ENCODE data around the gene BAIAP2L1. TPM values are rescaled to one million over a fixed set of nuclear protein-coding genes. Genes with fewer than 3 reads are reported as not detected.

The BAIAP2L1 gene
- total RNA-seq, 3 donors from 2014 or later (not counting 1 experiment from before 2014, with no cell fraction given): not detected

DNA sequence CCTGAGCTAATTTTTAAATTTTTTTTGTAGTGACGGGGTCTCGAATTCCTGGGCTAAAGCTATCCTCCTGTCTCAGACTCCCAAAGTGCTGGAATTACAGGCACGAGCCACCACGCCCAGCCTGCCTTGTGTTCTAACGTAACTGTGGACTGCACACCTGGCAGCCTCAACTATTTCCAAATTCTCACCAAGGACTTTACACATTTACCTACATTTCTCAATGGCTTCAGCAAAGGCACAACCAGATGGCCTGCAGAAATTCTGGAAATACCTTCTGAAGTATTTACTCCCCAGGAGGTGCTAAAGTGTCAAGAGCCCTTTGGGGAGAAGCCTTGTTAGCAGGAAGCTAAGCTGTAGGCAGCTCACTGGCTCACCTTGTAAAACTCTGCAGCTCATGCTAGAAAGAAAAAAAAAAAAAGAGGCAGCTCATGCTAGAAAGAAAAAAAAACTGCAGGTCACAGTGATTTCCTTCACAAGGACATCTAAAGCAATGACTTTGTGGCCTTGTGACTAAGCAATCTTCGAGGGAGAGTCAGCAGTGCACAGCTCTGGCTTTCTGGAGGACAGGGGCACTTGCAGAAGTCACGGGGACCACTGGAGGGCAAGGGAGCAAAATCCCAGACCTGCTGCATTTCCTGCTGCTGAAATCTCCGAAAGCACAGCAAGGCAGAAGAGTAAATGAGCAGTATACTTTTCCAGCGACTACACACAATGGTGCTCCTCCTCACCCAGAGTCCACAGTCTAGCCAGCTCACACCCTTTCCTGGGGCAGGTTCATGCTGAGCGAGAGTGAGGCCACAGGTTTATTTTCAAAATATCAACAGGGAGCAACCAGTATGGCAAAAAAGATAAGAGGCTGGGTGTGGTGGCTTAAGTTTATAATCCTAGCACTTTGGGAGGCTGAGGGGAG lies 40.4 kb downstream of the BAIAP2L1 start:
- H3K4me1 Mint-ChIP-seq: no peaks in the 10 kb centered on the region
- H3K9me3 ChIP-seq (ENCODE audit: control insufficient read depth, insufficient read depth, low read length): no peaks in the 10 kb centered on the region
- intact Hi-C loops (cut with micrococcal nuclease): no loop called here
- no peaks in the 10 kb centered on the region for H3K27me3 Mint-ChIP-seq (ENCODE audit: low read depth in 2 of 2)
- H3K36me3 ChIP-seq (ENCODE audit: control insufficient read depth, insufficient read depth, low read length): no peaks in the 10 kb centered on the region
- H3K36me3 Mint-ChIP-seq: no peaks in the 10 kb centered on the region
- H3K9me3 Mint-ChIP-seq: no peaks in the 10 kb centered on the region
- DNase-seq (no peak), ATAC-seq (no peak)
- 67% methylated on average over 10 of the region's 10 CpGs for WGBS (ENCODE audit: insufficient coverage)
- H3K4me1 ChIP-seq (ENCODE audit: control insufficient read depth, insufficient read depth, low read length): no peaks in the 10 kb centered on the region
- no peak overlapping the region for H3K27ac ChIP-seq (ENCODE audit: low read length)
- no peak overlapping the region for H3K4me3 ChIP-seq (ENCODE audit: low read length)
- no peak overlapping the region for H3K4me3 Mint-ChIP-seq
- no peak overlapping the region for H3K27ac Mint-ChIP-seq
- TF ChIP-seq, protein P1, sequence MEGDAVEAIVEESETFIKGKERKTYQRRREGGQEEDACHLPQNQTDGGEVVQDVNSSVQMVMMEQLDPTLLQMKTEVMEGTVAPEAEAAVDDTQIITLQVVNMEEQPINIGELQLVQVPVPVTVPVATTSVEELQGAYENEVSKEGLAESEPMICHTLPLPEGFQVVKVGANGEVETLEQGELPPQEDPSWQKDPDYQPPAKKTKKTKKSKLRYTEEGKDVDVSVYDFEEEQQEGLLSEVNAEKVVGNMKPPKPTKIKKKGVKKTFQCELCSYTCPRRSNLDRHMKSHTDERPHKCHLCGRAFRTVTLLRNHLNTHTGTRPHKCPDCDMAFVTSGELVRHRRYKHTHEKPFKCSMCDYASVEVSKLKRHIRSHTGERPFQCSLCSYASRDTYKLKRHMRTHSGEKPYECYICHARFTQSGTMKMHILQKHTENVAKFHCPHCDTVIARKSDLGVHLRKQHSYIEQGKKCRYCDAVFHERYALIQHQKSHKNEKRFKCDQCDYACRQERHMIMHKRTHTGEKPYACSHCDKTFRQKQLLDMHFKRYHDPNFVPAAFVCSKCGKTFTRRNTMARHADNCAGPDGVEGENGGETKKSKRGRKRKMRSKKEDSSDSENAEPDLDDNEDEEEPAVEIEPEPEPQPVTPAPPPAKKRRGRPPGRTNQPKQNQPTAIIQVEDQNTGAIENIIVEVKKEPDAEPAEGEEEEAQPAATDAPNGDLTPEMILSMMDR (IDR thresholded peaks at IDR 0.05): no peak
- no peaks in the 10 kb centered on the region for H3K27me3 ChIP-seq (ENCODE audit: control insufficient read depth, insufficient read depth, low read length)

DNA sequence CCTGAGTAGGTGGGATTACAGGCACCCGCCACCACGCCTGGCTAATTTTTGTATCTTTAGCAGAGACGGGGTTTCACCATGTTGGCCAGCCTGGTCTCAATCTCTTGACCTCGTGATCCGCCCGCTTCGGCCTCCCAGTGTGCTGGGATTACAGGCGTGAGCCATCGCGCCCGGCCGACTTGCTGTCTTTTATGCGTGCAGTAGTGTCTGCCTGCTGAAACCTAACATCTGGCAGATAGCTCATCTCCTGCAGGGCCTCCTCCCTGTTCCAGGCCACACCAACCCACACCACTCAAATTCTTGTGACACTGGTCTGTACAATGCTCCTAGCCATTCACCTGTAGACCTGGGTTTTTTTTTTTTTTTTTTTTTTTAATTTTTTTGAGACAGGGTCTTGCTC lies 41.5 kb downstream of the BAIAP2L1 start:
- no peaks in the 10 kb centered on the region for H3K4me1 ChIP-seq (ENCODE audit: control insufficient read depth, insufficient read depth, low read length)
- H3K4me3 ChIP-seq (ENCODE audit: low read length): no peak overlapping the region
- DNase-seq: no peak
- H3K36me3 ChIP-seq (ENCODE audit: control insufficient read depth, insufficient read depth, low read length): no peaks in the 10 kb centered on the region
- intact Hi-C loops (cut with micrococcal nuclease): no loop called here
- H3K27ac ChIP-seq (ENCODE audit: low read length): no peak overlapping the region
- Mint-ChIP-seq H3K27me3 (ENCODE audit: low read depth in 2 of 2) (peaks cover 0 to under 1% of the 10 kb centered on the region in 2 donors), H3K36me3 (no peaks in the 10 kb centered on the region), H3K4me1 (no peaks in the 10 kb centered on the region), H3K9me3 (no peaks in the 10 kb centered on the region), H3K27ac (no peak overlapping the region), H3K4me3 (no peak overlapping the region)
- 93% methylated on average over 13 of the region's 13 CpGs for WGBS (ENCODE audit: insufficient coverage)
- TF ChIP-seq, protein P1 (IDR thresholded peaks at IDR 0.05): no peak
- no peaks in the 10 kb centered on the region for H3K9me3 ChIP-seq (ENCODE audit: control insufficient read depth, insufficient read depth, low read length)
- ATAC-seq: peak in 1 of 3 donors; percentile 7
- H3K27me3 ChIP-seq (ENCODE audit: control insufficient read depth, insufficient read depth, low read length): no peaks in the 10 kb centered on the region

DNA sequence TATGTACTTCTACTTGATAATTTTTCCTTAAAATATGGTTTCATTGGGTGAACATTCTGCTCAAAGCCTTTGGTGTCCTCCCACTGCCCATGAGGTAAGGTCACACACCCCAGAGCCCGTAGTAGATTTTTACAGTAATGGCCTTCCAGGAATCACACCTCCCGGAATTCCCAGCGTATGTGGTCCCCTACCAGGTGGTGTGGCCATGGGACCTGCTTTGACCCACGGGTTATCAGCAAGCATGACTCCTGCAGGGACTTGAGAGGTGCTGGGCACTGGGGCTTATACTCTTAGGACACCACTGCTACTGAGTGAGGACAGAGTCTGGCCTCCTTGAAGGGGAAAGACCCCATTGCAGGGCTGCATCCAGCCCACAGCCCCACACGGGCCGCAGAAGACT lies 42.2 kb downstream of the BAIAP2L1 start:
- intact Hi-C loops (cut with micrococcal nuclease): no loop called here
- ATAC-seq: peak in 1 of 3 donors; percentile 27
- Mint-ChIP-seq H3K4me3 (no peak overlapping the region), H3K27me3 (ENCODE audit: low read depth in 2 of 2) (peaks cover 0 to 6% of the 10 kb centered on the region in 2 donors), H3K4me1 (no peaks in the 10 kb centered on the region), H3K36me3 (no peaks in the 10 kb centered on the region), H3K9me3 (no peaks in the 10 kb centered on the region), H3K27ac (no peak overlapping the region)
- 89% methylated on average over 6 of the region's 6 CpGs for WGBS (ENCODE audit: insufficient coverage)
- H3K27ac ChIP-seq (ENCODE audit: low read length): no peak overlapping the region
- H3K36me3 ChIP-seq (ENCODE audit: control insufficient read depth, insufficient read depth, low read length): no peaks in the 10 kb centered on the region
- no peak for DNase-seq
- no peaks in the 10 kb centered on the region for H3K27me3 ChIP-seq (ENCODE audit: control insufficient read depth, insufficient read depth, low read length)
- H3K9me3 ChIP-seq (ENCODE audit: control insufficient read depth, insufficient read depth, low read length): no peaks in the 10 kb centered on the region
- TF ChIP-seq, protein P1 (IDR thresholded peaks at IDR 0.05): no peak
- no peaks in the 10 kb centered on the region for H3K4me1 ChIP-seq (ENCODE audit: control insufficient read depth, insufficient read depth, low read length)
- H3K4me3 ChIP-seq (ENCODE audit: low read length): no peak overlapping the region
